ENCODE measurements around the gene IL17C.

Gene IL17C

GRCh38 chr16:88610080-88610479 is 28.3 kb upstream of the IL17C start:
- no peak for FAIRE-seq

- FAIRE-seq: no peak
Observed at GRCh38 chr16:88610909-88611812, 27.2 kb upstream of the IL17C start.

GRCh38 chr16:88613293-88613692 is 25.1 kb upstream of the IL17C start:
- FAIRE-seq: no peak

- FAIRE-seq: no peak
Observed at GRCh38 chr16:88613911-88614817, 24.2 kb upstream of the IL17C start.

GRCh38 chr16:88614818-88615580 is 23.4 kb upstream of the IL17C start:
- no peak for FAIRE-seq

GRCh38 chr16:88616320-88616719 is 22.1 kb upstream of the IL17C start:
- FAIRE-seq: no peak

- no peak for FAIRE-seq
Observed at GRCh38 chr16:88616736-88617135, 21.6 kb upstream of the IL17C start.

GRCh38 chr16:88617268-88618031 is 20.9 kb upstream of the IL17C start:
- FAIRE-seq: no peak

GRCh38 chr16:88618182-88618955 is 20.0 kb upstream of the IL17C start:
- no peak for FAIRE-seq

GRCh38 chr16:88618956-88619667 is 19.3 kb upstream of the IL17C start:
- FAIRE-seq: no peak

- no peak for FAIRE-seq
Observed at GRCh38 chr16:88619859-88620815, 18.2 kb upstream of the IL17C start.

GRCh38 chr16:88622125-88622524 is 16.2 kb upstream of the IL17C start:
- FAIRE-seq: no peak

- FAIRE-seq: no peak
Observed at GRCh38 chr16:88622866-88623265, 15.5 kb upstream of the IL17C start.

GRCh38 chr16:88623858-88624257 is 14.5 kb upstream of the IL17C start:
- no peak for FAIRE-seq

GRCh38 chr16:88624481-88624880 is 13.9 kb upstream of the IL17C start:
- FAIRE-seq: no peak

- no peak for FAIRE-seq
Observed at GRCh38 chr16:88624977-88625576, 13.3 kb upstream of the IL17C start.

GRCh38 chr16:88626646-88627045 is 11.7 kb upstream of the IL17C start:
- FAIRE-seq: no peak

GRCh38 chr16:88627531-88628411 is 10.6 kb upstream of the IL17C start:
- no peak for FAIRE-seq
